ENCODE results near the gene THRSP.
"Not testable (repeated sequence)": the region's sequence is repeated elsewhere in the genome, so short reads cannot be mapped to it uniquely, and the experiment has no call there.

THRSP gene

GRCh38 chr11:78086521-78087074 is 22.9 kb downstream of the THRSP start:
- DNase-seq (ENCODE audit: extremely low read depth in 1 of 2, low read depth in 1 of 2), result not testable (repeated sequence)

GRCh38 chr11:78094250-78094649 is 30.6 kb downstream of the THRSP start:
- no peak for DNase-seq (ENCODE audit: extremely low read depth in 1 of 2, low read depth in 1 of 2)

- no peak for DNase-seq (ENCODE audit: extremely low read depth in 1 of 2, low read depth in 1 of 2)
These were observed 34.2 kb downstream of the THRSP start for GRCh38 chr11:78097666-78098385.

GRCh38 chr11:78099666-78100065 is 36.0 kb downstream of the THRSP start:
- no peak for DNase-seq (ENCODE audit: extremely low read depth in 1 of 2, low read depth in 1 of 2)

GRCh38 chr11:78100261-78100660 is 36.6 kb downstream of the THRSP start:
- no peak for DNase-seq (ENCODE audit: extremely low read depth in 1 of 2, low read depth in 1 of 2)

- DNase-seq (ENCODE audit: extremely low read depth in 1 of 2, low read depth in 1 of 2), result no peak
These were observed 37.2 kb downstream of the THRSP start for GRCh38 chr11:78100676-78101472.

- DNase-seq (ENCODE audit: extremely low read depth in 1 of 2, low read depth in 1 of 2), result no peak
These were observed 45.7 kb downstream of the THRSP start for GRCh38 chr11:78109081-78110015.

- DNase-seq (ENCODE audit: extremely low read depth in 1 of 2, low read depth in 1 of 2), result no peak
These were observed 46.7 kb downstream of the THRSP start for GRCh38 chr11:78110351-78110750.

- DNase-seq (ENCODE audit: extremely low read depth in 1 of 2, low read depth in 1 of 2), result no peak
These were observed 47.2 kb downstream of the THRSP start for GRCh38 chr11:78110830-78111229.

- no peak for DNase-seq (ENCODE audit: extremely low read depth in 1 of 2, low read depth in 1 of 2)
These were observed 47.6 kb downstream of the THRSP start for GRCh38 chr11:78111298-78111697.

GRCh38 chr11:78112582-78113275 is 49.1 kb downstream of the THRSP start:
- no peak for DNase-seq (ENCODE audit: extremely low read depth in 1 of 2, low read depth in 1 of 2)
